Stimulated activated CD8-positive, alpha-beta memory T cell treated with anti-CD3 and anti-CD28 coated beads, Interleukin-2, amount 100 ng/mL, for 48 hours (primary cell): ENCODE measurements around the gene IFI27L2.
"Not testable (repeated sequence)": the region's sequence is repeated elsewhere in the genome, so short reads cannot be mapped to it uniquely, and the experiment has no call there.

ENCODE experiments used
- DNase-seq, 2 donors: peaks; one replicate each; pipeline ENCODE4 v3.0.0-alpha.2; 2020; ENCODE audit warnings: low read depth in 2 of 2

IFI27L2 gene

GRCh38 chr14:94129111-94129757 lies at the start of gene IFI27L2:
IFI27L2 (minus strand) TSS chr14:94129604; CDS start chr14:94129564, 40 bp downstream.
- DNase-seq = peak; percentile 56 to 64

- no peak for DNase-seq
These were observed 48.4 kb upstream of the IFI27L2 start for GRCh38 chr14:94177806-94178205.

- no peak for DNase-seq
These were observed 47.4 kb upstream of the IFI27L2 start for GRCh38 chr14:94176808-94177207.

GRCh38 chr14:94175747-94176146 lies 46.3 kb upstream of the IFI27L2 start:
- no peak for DNase-seq

- DNase-seq = no peak
These were observed 45.8 kb upstream of the IFI27L2 start for GRCh38 chr14:94175011-94175745.

GRCh38 chr14:94174604-94175010 lies 45.2 kb upstream of the IFI27L2 start:
- DNase-seq = no peak

- DNase-seq = peak; percentile 79 to 80
These were observed 44.6 kb upstream of the IFI27L2 start, which contains the start of gene PPP4R4 for GRCh38 chr14:94173885-94174603. PPP4R4 (plus strand) TSS chr14:94174322; CDS start chr14:94174466, 144 bp downstream.

GRCh38 chr14:94173471-94173884 lies 44.1 kb upstream of the IFI27L2 start:
- no peak for DNase-seq

GRCh38 chr14:94172545-94172944 lies 43.1 kb upstream of the IFI27L2 start:
- DNase-seq = no peak

- DNase-seq = no peak
These were observed 41.8 kb upstream of the IFI27L2 start for GRCh38 chr14:94171208-94171607.

- no peak for DNase-seq
These were observed 40.7 kb upstream of the IFI27L2 start for GRCh38 chr14:94170136-94170535.

GRCh38 chr14:94165744-94166143 lies 36.3 kb upstream of the IFI27L2 start:
- no peak for DNase-seq

- no peak for DNase-seq
These were observed 35.5 kb upstream of the IFI27L2 start for GRCh38 chr14:94164685-94165431.

- no peak for DNase-seq
These were observed 34.4 kb upstream of the IFI27L2 start for GRCh38 chr14:94163796-94164195.

GRCh38 chr14:94162466-94162865 lies 33.1 kb upstream of the IFI27L2 start:
- no peak for DNase-seq

GRCh38 chr14:94161981-94162380 lies 32.6 kb upstream of the IFI27L2 start:
- DNase-seq = no peak

- DNase-seq = no peak
These were observed 31.7 kb upstream of the IFI27L2 start for GRCh38 chr14:94161058-94161457.

GRCh38 chr14:94158239-94158883 lies 29.0 kb upstream of the IFI27L2 start:
- DNase-seq = no peak

- no peak for DNase-seq
These were observed 27.8 kb upstream of the IFI27L2 start for GRCh38 chr14:94157197-94157596.

- DNase-seq = not testable (repeated sequence)
These were observed 26.7 kb upstream of the IFI27L2 start for GRCh38 chr14:94156143-94156542.

GRCh38 chr14:94153750-94154342 lies 24.4 kb upstream of the IFI27L2 start:
- DNase-seq = no peak
